NOMO-1 (cell line): ENCODE measurements around the gene RASA2.
"Not testable (repeated sequence)": the region's sequence is repeated elsewhere in the genome, so short reads cannot be mapped to it uniquely, and the experiment has no call there.

Experiments used
- DNase-seq, 2 experiments: peaks; one replicate each; lab custom pipeline; 2025; ENCODE audit not compliant: unreplicated experiment in 2 of 2; lab: John Stamatoyannopoulos, UW

Gene RASA2

GRCh38 chr3:141561426-141562034, 74.7 kb downstream of the RASA2 start:
- peak; percentile 36 to 78 for DNase-seq

DNA sequence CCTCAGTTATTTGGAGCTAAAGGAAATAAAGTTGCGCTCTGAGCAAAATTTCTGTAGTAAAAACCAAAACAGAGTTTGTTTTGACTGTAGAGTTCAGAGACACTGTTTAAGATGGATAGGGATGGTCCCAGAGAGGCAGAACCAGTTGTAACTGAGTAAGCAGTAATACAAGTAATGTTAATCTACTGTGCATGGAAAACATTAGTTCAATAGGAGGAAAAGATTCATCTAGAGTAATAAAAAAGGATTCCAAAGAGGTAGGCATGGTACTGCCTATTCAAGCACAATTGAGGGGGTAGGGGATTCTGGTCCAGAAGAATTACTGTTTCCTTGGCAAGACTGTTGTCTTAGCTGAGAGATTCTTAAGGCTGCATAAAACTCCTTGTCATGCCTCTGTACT, 77.4 kb downstream of the RASA2 start:
- no peak for DNase-seq

DNA sequence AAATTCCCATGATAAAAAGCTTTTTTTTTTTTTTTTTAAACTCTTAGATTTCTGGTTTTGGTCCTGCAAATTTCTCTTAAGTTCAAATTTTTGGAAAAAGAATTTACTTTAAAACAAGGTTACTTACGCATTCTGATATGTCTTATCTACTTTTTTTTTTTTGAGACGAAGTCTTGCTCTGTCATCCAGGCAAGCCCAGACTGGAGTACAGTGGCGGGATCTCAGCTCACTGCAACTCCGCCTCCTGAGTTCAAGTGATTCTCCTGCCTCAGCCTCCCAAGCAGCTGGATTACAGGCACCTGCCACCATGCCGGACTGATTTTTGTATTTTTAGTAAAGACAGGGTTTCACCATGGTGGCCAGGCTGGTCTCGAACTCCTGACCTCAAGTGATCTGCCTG, 83.2 kb downstream of the RASA2 start:
- DNase-seq: no peak

GRCh38 chr3:141575879-141576743, 89.3 kb downstream of the RASA2 start:
- peak; percentile 7 to 72 for DNase-seq

GRCh38 chr3:141576744-141577052, 89.9 kb downstream of the RASA2 start:
- no peak for DNase-seq

DNA sequence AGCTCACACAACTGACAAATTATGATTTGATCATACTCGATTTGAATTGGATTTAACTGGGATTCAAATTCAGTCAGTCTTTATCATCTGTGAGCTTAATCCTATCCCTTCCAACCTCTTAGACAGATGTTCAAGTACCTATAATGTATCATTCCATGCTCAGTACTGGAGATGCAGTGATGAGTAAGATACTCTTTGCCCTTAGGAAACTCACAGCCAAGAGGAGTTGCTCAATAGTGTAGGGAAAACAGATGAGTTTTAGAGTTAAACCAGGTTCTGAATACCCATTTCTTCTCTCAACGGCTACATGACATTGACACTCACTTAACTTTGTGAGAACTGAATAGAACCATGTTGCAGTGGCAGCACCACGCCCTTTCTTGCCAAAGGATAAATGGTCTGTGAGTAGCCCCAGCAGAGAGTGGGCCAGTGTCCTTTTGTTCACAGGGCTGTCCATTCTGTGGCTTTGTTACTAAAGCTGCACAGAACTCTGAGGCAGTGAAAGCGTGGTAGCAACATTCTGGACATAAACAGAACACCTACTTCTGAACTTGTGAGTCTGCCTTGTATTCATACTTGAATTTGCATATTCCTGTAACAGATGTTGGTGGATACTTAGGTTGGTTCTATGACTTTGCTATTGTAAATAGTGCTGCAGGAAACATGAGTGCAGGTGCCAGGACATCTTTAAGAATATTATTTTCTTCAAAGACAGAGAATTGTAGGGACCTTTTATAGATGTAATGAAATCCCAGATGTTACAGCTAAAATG, 91.6 kb downstream of the RASA2 start:
- no peak for DNase-seq

DNA sequence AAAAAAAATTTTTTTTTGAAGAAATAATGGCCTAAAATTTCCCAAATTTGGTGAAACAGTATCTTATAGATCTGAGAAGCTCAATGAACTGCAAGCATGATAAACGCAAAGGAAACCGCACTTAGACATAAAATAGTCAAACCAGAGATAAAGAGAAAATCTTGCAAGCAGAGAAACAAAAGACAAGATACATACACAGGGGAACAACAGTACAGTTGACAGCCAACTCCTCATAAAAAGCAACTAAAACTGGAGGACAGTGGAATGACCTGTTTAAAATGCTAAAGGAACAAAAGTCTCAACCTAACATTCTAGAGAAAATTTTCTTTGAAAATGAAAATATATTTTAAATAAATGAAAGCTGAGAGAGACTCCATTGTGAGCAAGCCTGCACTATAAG, 107.5 kb downstream of the RASA2 start:
- DNase-seq: no peak

DNA sequence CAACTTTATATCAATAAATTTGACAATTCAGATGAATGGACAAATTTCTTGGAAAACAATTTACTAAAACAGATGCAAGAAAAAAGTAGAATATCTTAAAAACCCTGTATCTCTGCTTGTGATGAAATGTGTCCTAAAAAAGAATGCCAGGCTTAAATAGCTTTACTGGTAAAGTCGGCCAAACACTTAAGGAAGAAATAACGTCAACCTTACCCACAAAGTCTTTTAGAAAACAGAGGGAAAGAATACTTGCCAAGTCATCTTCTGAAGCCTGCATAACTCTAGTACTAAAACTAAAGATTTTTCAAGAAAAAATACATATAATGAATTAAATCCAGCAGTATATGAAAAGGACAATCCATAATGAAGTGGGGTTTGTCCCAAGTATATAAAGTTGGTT, 111.1 kb downstream of the RASA2 start:
- no peak for DNase-seq

DNA sequence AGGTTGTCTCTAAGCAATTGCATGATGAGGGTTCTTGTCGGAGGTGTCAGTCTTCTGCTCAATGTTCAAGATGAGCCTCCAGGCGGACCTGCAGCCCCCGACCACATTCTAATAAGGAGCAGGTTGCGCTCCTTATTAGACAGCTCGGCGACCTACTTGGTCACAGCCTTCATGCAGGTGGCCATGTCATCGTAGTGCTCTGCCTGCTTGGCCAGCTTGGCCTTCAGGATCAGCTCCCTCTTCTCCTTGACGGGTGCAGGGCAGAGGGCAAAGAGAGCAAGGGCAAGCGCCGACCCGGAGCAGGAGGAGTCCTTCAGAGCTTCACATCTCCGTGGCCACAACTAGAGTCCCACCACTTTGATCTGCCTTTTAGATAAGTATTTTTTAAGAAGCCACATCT, 113.5 kb downstream of the RASA2 start:
- DNase-seq: no peak

DNA sequence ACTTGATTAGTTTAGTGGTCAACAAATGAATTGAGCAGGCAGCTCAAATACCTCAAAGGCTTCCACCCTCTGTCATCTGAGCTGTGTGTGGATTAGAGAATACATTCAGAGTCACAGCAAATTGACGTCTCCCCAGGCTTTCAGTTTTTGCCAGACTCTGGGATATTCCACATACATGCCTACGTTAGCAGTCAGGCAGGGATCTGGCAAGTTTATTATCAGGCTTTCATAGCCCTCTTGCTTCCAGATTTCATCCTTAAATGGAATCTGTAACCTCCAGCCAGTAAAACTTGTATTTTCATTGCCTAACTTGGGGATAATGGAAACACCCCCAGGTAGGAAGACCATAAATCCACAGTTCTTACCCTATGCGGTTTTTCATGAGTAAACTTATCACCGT, 115.9 kb downstream of the RASA2 start:
- no peak for DNase-seq

- no peak for DNase-seq
Observed at GRCh38 chr3:141603473-141604035, 116.7 kb downstream of the RASA2 start.

- no peak for DNase-seq
Observed at GRCh38 chr3:141605883-141606282, 119.1 kb downstream of the RASA2 start.

- DNase-seq: no peak
Observed at GRCh38 chr3:141608438-141608837, 121.6 kb downstream of the RASA2 start.

- no peak for DNase-seq
Observed at GRCh38 chr3:141610939-141611338, 124.1 kb downstream of the RASA2 start.

- no peak for DNase-seq
Observed at GRCh38 chr3:141618103-141618910, 131.5 kb downstream of the RASA2 start.

- no peak for DNase-seq
Observed at GRCh38 chr3:141618938-141619337, 132.1 kb downstream of the RASA2 start.

DNA sequence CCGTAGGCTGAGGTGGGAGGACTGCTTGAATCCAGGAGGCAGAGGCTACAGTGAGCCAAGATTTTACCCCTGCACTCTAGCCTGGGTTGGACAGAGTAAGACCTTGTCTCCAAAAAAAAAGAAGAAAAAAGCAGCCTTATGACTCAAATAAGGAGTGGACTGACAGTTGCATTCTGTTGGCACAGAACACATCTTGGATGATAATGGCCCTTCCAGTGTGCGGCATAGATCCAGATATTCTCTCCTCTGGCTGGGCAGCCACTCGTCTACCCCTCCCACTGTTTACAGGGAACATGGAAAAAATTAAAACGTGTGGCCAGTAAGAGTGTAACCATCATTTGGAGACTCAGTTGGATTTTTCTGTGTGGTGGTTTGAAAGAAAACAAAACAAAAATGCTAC, 132.6 kb downstream of the RASA2 start:
- DNase-seq: no peak

DNA sequence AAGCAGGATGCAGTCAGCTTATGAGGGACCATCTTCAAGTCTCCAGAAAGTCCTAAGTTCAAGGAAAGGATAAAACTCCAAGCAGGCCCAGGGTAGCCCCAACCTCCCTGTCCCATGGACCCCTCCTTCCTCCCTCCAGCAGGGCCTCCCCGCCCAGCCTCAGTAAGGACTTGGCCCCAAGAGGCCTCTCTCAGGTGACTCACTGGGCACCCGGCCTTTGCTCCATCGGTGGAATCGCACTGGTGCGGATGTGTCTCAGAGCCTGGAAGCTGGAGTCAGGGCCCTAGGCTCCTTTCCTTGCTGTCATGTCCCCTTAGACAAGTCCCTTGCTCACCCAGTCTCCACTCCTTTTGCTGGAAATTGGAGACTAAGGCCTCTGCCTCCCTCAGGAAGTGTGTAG, 136.9 kb downstream of the RASA2 start:
- DNase-seq: no peak

DNA sequence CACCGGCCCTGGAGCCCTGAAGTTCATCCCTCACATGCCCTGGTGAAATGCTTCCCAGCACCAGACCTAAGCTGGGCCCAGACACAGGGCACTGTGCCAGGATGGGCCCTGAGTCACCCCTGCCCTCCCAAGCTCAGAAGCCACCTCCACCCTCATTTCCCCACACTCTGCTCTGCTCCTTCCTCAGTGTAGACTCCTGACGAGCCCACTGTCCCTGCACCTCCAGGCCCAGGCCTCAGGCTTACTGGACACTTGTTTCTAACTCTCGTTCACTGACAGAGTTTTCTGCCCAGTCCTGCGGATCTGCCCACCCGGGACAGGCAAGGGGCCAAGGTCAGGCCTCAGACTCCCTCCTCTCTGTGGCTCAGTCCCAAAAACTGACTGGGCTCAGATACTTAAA, 138.7 kb downstream of the RASA2 start:
- no peak for DNase-seq

- DNase-seq: not testable (repeated sequence)
Observed at GRCh38 chr3:141628334-141628733, 141.5 kb downstream of the RASA2 start.
